CD4-positive, alpha-beta T cell treated with Interleukin-10 for 1 hour (primary cell): ENCODE measurements around the gene FOXD4L6.
"Not testable (repeated sequence)": the region's sequence is repeated elsewhere in the genome, so short reads cannot be mapped to it uniquely, and the experiment has no call there.

ENCODE experiments used
- DNase-seq: peaks from one replicate; pipeline ENCODE4 v3.0.0-alpha.2; 2020

FOXD4L6 gene

DNA sequence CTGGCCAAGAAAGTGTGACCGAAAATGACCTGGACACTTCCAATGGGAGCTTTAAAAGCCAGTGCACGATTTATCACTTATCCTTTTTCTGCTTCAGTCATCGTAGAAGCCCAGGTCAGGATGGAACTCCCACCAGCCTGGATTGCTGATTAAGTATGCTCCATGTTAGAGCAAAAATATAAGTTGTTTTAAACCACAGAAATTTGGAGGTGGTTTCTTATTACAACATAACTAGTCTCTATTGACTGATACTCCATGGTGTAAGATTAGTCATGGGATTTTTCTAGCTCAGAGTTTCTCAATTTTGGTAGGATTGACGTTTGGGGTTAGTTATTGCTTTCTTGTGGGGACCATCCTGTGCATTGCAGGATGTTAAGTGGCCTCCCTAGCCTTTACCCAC lies 29.7 kb downstream of the FOXD4L6 start:
- DNase-seq, result not testable (repeated sequence)

DNA sequence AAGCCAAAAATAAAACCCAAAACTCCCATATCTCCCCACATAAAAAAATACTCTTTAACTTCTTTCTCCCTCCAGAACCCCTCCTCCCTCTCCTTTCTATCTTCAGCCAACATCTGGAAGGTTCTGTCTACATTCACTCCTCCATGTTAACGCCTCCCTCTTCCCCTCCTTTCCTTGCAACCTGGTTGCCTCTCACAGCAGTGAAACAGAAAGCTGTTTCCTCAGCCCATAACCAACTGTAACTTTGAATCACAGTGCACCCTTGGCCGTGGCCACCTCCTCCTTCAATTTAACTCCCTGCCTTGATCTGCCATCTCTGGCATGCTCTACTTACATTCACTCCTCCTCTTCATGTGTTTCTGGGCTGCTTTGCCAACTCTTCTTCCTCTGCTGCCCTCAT lies 33.4 kb downstream of the FOXD4L6 start:
- not testable (repeated sequence) for DNase-seq

DNA sequence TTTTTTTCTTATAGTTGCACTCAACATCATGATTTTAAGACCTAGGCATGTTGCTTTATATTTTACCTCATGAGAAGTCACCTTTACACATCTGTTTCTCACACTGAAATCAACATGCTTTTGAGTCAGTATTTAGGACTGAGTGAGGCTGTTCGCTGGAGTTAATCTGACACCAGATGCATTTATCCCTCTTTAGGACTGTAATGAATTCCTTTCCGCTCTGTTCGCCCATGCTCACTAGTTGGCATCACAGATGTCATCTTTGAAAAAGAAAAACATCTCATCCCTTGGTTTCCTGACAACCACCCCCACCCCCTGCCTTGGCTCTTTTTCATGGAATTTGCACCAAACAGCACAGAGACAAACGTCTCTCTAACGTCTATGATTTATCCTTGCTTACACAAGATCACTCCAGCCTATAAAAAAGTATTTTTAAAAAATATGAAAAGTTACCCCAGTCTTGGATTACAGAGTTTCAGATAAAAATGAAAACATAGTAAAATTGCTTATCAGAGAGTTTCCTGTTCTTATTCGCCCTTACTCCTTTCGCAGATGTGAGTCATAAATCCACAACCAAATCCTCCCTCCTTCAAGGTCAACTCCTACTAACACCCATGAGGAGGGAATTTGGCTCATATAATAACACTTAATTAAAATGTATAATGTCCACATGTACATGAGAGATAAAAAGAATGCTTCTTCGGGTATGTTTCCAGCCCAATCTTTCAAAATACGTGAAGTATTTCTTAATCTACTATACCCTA lies 34.3 kb downstream of the FOXD4L6 start:
- DNase-seq, result not testable (repeated sequence)

DNA sequence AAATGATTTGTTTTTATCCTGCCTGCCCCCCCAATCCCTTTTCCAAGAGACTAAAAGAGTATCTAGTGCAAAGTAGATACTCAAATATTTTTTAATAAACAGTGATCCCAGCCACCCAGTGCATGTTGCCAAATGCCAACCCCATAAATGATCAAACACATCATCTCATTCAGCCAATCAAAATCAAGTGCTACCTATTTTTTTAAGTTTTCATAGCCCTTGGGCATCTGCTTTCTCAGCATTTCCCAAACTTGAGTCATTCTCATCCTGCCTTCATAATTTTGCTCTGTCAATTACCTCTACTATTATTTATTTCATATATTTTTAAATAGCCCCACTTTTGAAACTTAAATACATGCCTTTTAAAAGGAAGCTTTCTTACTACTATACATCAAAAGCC lies 37.6 kb downstream of the FOXD4L6 start:
- not testable (repeated sequence) for DNase-seq

DNA sequence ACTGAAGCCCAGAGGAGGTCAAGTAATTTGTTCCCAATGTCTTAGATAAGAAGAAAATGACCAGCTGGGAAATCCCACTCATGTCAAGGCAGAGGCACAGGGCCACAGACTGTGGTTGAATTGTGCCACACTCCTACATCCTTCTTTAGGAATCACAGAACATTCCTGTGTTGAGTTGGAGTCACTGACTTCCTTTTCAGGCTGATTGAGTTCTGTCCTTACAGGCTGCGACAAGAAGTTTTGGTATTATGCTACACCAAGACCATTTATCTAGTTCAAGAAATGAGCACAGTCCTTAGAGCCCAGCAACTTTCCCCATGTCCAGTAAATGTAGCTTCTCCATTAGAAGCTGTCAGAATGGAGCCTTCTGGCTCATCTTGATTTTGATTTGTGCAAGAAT lies 38.1 kb downstream of the FOXD4L6 start:
- not testable (repeated sequence) for DNase-seq

DNA sequence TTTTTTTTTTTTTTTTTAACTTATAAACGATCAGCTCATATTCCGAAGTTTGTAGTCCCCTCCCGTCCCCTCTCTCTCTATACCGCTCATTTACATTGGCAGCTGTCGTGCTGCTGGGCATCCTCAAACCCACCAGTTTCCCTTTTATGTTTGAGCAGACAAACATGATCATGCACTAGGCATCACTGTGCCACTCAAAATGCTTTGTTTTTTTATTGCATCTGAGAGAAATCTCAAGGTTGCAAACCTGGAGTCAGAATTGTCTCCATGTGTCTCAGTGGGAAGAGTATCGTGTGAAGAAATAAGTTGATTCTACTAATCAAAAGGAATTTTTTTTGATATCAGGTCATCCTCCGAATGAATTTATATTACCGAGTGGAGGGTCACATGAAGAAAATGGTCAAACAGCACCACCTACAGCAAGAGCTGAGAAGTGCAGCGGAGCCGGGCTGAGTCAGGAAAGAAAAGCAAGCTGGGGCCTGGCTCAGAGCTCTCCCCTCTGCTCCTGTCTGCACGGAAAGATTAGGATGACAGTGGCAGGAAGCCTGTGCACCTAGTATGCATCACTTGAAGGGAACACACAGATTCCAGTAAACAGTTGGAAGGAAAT lies 39.9 kb downstream of the FOXD4L6 start:
- DNase-seq, result not testable (repeated sequence)

DNA sequence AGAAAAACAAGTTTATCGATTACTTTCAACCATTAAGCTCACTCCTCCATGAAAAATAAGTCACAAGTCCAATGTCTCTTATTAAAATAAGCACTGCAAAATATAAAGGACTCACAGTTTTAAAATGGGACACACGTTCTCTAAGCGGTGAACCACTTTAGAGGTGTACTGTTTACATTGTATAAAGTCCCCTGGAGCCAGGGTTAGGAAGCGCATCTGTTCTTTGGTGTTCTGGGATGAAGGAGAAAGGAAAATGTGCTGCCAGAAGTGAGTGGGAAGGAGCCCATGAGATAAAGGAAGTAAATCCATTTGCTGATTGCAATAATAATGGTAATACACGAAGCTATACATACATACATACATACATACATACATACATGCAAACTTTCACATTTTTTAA lies 40.6 kb downstream of the FOXD4L6 start:
- not testable (repeated sequence) for DNase-seq

DNA sequence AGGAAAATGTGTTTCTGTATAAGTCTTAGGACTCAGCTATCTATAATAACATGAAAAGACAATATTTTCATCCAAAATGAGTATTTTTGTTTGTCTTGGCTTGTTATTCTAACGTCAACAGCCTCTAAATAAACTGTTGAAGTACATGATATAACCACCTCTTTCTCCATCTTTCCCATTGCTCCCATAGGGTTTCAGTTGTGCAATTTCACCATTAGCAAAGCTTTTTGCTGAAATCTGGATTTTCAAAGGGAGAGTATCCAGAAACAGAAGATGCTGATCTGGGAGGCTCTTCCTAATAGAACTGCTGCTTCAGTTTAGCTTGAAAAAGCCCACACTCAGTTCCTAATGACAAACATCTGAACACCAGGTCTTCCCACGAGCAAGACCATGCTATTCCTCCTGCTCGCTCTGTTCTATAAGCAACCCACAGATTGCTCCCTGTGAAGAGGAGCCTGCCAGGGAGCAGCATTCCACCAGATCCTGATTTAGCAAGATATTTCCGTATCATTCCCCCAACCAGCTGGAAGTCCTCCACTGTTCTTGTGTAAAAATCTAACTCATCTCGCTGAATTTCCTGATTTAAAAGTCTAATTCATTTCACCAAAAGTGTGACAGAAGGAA lies 41.2 kb downstream of the FOXD4L6 start:
- not testable (repeated sequence) for DNase-seq

DNA sequence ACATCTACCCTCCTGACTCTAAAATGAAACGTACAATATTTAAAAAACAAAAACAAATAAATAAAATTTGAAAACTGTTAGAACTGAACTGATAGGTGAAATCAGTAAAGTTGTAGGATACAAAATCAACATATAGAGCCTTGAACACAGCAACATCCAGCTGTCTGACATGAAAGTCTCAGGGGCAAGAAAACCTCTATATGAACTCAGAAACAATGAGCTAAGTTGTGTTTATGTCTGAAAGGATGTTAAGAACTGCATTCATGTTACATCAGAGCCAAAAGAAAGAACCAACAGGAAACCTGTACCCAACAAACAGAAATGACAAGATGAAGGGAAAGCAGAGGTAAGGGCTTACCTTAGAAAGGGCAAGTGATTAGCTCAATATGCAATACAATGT lies 41.8 kb downstream of the FOXD4L6 start:
- not testable (repeated sequence) for DNase-seq

DNA sequence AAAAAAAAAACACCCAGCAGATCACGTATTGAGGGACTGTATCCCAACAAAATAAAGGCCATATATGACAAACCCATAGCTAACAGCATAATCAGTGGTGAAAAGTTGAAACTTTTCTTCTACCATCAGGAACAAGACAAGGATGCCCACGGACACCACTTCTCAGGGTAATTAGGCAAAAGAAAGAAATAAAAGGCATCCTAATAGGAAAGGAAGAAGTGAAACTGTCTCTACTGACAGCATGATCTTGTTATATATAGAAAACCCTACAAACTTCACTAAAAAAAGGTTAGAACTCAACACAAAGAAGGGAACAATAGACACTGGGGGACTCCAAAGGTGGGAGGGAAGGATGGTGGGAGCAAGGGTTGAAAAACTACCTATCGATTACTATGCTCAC lies 42.3 kb downstream of the FOXD4L6 start:
- not testable (repeated sequence) for DNase-seq

DNA sequence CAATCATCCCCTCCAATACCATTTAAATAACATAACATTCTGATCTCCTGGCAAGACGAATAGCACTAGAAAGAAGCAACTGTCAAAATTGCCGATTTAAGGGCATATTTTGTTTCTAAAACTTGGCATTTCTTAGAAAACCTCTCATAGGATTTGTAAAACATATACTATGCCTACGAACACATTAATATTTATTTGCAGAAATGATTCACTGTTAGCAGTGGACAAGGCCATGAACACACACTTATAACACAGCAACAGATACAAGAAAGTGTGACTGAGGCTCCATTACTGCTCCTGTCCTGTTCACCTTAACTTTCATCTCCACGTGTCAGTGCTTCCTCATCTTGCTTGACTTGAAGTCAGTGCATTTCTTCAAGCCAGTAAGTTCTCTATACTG lies 46.1 kb downstream of the FOXD4L6 start:
- DNase-seq, result not testable (repeated sequence)

DNA sequence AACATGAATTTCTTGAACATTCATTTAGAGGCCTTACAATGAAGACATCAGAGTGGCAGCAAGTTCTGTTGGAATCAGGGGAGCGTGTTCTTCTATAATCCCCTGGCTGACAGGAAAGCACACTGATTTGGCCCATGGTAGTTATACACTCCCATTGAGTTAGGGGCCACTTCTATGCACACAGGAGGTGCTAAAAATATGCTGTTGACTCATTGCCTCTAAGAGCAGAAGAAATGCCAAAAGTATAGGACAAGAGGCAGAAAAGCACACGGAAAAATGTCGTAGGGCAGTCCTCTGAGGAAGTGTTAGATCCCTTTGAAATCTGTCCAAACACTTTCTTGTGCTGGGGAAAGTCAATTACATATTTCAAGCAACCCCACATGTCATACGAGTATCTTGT lies 49.0 kb downstream of the FOXD4L6 start:
- DNase-seq, result not testable (repeated sequence)

DNA sequence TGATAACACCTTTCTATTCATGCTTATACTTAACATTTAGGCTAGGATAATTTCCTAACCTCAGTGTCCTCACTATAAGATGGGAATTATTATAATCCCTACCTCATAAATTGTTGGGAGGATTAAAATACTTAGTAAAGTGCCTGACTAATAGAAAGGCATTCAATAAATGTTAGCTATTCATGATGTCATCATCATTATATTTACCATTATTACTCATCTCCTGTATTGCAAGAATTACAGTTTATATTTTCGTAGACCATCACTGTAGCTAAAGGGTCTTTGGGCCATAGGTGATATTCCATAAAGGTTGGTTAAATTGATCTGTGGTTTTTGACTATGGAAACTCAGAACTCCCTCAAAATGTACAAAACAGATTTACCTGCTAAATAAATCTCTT lies 50.9 kb downstream of the FOXD4L6 start:
- DNase-seq, result not testable (repeated sequence)
